Endothelial cell of umbilical vein (primary cell): ENCODE results near the gene HSPB1. TPM values are rescaled to one million over a fixed set of nuclear protein-coding genes. Genes with fewer than 3 reads are reported as not detected.

Experiments used
- BruUV-seq: library from RNA; stranded (reverse); fragments of 400-500 nt; replicated peaks from 2 replicates; lab custom pipeline; 2021; lab: Mats Ljungman, UMichigan
- CTCF ChIA-PET: fragments of 300-600, 350-600 bp; sonication (Branson Sonifier 250); formaldehyde crosslinking; loops from one replicate; lab custom pipeline; 2021; ENCODE audit warnings: antibody characterized with exemption, inconsistent platforms; lab: Charles Lee
- POLR2A ChIA-PET: fragments of 300-600, 350-600 bp; sonication (Branson Sonifier 250); formaldehyde crosslinking; loops from one replicate; lab custom pipeline; 2021; ENCODE audit warnings: antibody characterized with exemption, inconsistent platforms; lab: Charles Lee
- DNase-seq: peaks from one replicate; pipeline ENCODE4 v3.0.0-alpha.2; 2011; ENCODE audit warnings: low read depth, low spot score
- FAIRE-seq: peaks from 2 replicates; lab custom pipeline; 2011; peaks lifted over from hg19 to GRCh38; lab: Jason Lieb, UNC
- H2AFZ ChIP-seq: 2 replicates; pipeline ENCODE4 v1.6.0; 2012; ENCODE audit warnings: low read depth, low read length, control low read depth, inconsistent platforms
- H3K27ac ChIP-seq: 2 replicates; pipeline ENCODE4 v1.5.1; 2011; ENCODE audit warnings: low read depth, mild to moderate bottlenecking, control low read depth, low read length, moderate library complexity; ENCODE audit not compliant: insufficient read depth
- H3K27me3 ChIP-seq, 2 experiments: 2 replicates each; pipeline versions ENCODE4 v1.6.0 to v1.6.1; 2011; ENCODE audit warnings: low read length in 2 of 2, mixed read lengths in 1 of 2; ENCODE audit not compliant: control insufficient read depth in 2 of 2, insufficient read depth in 2 of 2
- H3K36me3 ChIP-seq, 2 experiments: 2 replicates in 1 of 2; 3 replicates in 1 of 2; pipeline ENCODE4 v1.5.1; 2011; ENCODE audit warnings: low read length in 2 of 2, mild to moderate bottlenecking in 1 of 2, moderate library complexity in 1 of 2; ENCODE audit not compliant: control insufficient read depth in 2 of 2, insufficient read depth in 2 of 2; ENCODE audit errors: extremely low read depth in 1 of 2
- H3K4me1 ChIP-seq: 3 replicates; pipeline ENCODE4 v1.5.1; 2011; ENCODE audit warnings: mild to moderate bottlenecking, low read length; ENCODE audit not compliant: control insufficient read depth, insufficient read depth; ENCODE audit errors: extremely low read depth
- H3K4me2 ChIP-seq: 2 replicates; pipeline ENCODE4 v1.6.1; 2011; ENCODE audit warnings: low read length, control low read depth, mixed read lengths; ENCODE audit not compliant: insufficient read depth
- H3K4me3 ChIP-seq, 3 experiments: fragments of 200-600 bp in 1 of 3; sonication (generic), shearing (Covaris generic) in 1 of 3; replicated peaks in 1 of 3; 2 replicates each; pipeline ENCODE4 v1.5.1; 2011 to 2016; ENCODE audit warnings: control low read depth in 3 of 3, low read length in 3 of 3, mild to moderate bottlenecking in 2 of 3, inconsistent platforms in 1 of 3, low read depth in 1 of 3, moderate library complexity in 1 of 3; ENCODE audit not compliant: insufficient read depth in 1 of 3
- H3K79me2 ChIP-seq: 2 replicates; pipeline ENCODE4 v1.6.0; 2012; ENCODE audit warnings: low read length, inconsistent platforms; ENCODE audit not compliant: control insufficient read depth, insufficient read depth
- H3K9ac ChIP-seq: replicated peaks from 2 replicates; pipeline ENCODE3; 2011; ENCODE audit warnings: low read length, control low read depth; ENCODE audit not compliant: insufficient read depth; ENCODE audit errors: extremely low read depth
- H3K9me1 ChIP-seq: replicated peaks from 3 replicates; pipeline ENCODE4 v1.6.0; 2011; ENCODE audit warnings: mild to moderate bottlenecking, low read length; ENCODE audit not compliant: control insufficient read depth, insufficient read depth; ENCODE audit errors: extremely low read depth
- H3K9me3 ChIP-seq: replicated peaks from 2 replicates; pipeline ENCODE4 v1.5.1; 2012; ENCODE audit warnings: low read length, inconsistent platforms; ENCODE audit not compliant: control insufficient read depth, insufficient read depth
- H4K20me1 ChIP-seq: replicated peaks from 2 replicates; pipeline ENCODE3; 2011; ENCODE audit warnings: mild to moderate bottlenecking, low read length; ENCODE audit not compliant: control insufficient read depth, insufficient read depth; ENCODE audit errors: extremely low read depth
- CTCF ChIP-seq, 2 donors: IDR thresholded peaks; 1 replicate in 1 of 2; 2 replicates in 1 of 2; pipeline ENCODE4 v1.5.1; 2011; ENCODE audit warnings: low read length in 2 of 2, mild to moderate bottlenecking in 2 of 2, moderate library complexity in 2 of 2, control low read depth in 1 of 2, inconsistent platforms in 1 of 2, low read depth in 1 of 2; ENCODE audit not compliant: insufficient read depth in 1 of 2; ENCODE audit errors: extremely low read depth in 1 of 2
- EZH2 ChIP-seq: IDR thresholded peaks from 2 replicates; pipeline ENCODE4 v1.6.1; 2012; ENCODE audit warnings: borderline replicate concordance, low read depth, mild to moderate bottlenecking, moderate library complexity, low read length, inconsistent platforms; ENCODE audit not compliant: severe bottlenecking
- FOS ChIP-seq: IDR thresholded peaks from 2 replicates; pipeline ENCODE4 v1.6.1; 2011; ENCODE audit warnings: mild to moderate bottlenecking, low read length, moderate library complexity, borderline replicate concordance; ENCODE audit not compliant: insufficient read depth
- GATA2 ChIP-seq: IDR thresholded peaks from 2 replicates; pipeline ENCODE4 v1.7.0; 2011; ENCODE audit warnings: low read depth, mild to moderate bottlenecking, moderate library complexity, mixed read lengths, low read length; ENCODE audit not compliant: insufficient read length, insufficient read depth
- JUN ChIP-seq: IDR thresholded peaks from 2 replicates; pipeline ENCODE4 v1.6.1; 2011; ENCODE audit warnings: borderline replicate concordance, low read depth; ENCODE audit not compliant: insufficient read length, insufficient read depth
- MAX ChIP-seq: IDR thresholded peaks from 2 replicates; pipeline ENCODE4 v1.6.1; 2011; ENCODE audit not compliant: insufficient read depth, insufficient read length
- MYC ChIP-seq: IDR thresholded peaks from one replicate; pipeline ENCODE4 v1.6.1; 2011; ENCODE audit warnings: mild to moderate bottlenecking, low read depth, low read length
- POLR2A ChIP-seq: IDR thresholded peaks from 2 replicates; pipeline ENCODE4 v1.6.1; 2012; ENCODE audit warnings: low read depth, mild to moderate bottlenecking, control low read depth, low read length
- POLR2AphosphoS5 ChIP-seq: IDR thresholded peaks from 2 replicates; pipeline ENCODE4 v1.6.1; 2012; ENCODE audit warnings: low read depth, mild to moderate bottlenecking, control low read depth, low read length, moderate library complexity; ENCODE audit not compliant: insufficient read depth
- dilution Hi-C: fragments of 300-500 bp; cut with MboI; formaldehyde crosslinking; loops from one replicate; pipeline ENCODE4 v1.15.0; 2019; ENCODE audit warnings: low sequenced_read_pairs; ENCODE audit not compliant: extremely low pct_ligation_motif_present
- intact Hi-C: fragments of 100-400 bp; cut with micrococcal nuclease; formaldehyde crosslinking; loops from one replicate; pipeline ENCODE4 v1.10.0; 2022
- polyA plus RNA-seq, 4 experiments: library from polyadenylated mRNA; depleted of rRNA in 3 of 4; stranded (reverse) in 3 of 4; unstranded in 1 of 4; fragments of >200 nt; gene quantifications; 2 replicates each; pipeline versions ENCODE4 v1.2.1 to v1.2.3, GENCODE V29; 2011 to 2012; ENCODE audit warnings: missing spikeins in 1 of 4
- total RNA-seq: library from RNA; stranded (reverse); gene quantifications from 2 replicates; pipeline ENCODE4 v1.2.3, GENCODE V29; 2021

HSPB1 gene
- total and polyA plus RNA-seq, 2 donors (not counting 3 experiments of a cell fraction or from before 2014, with no cell fraction given) = 1,748 to 3,130 TPM

- peak; percentile 80 for FAIRE-seq
- H3K36me3 ChIP-seq = peaks cover 16 to 29% of the 10 kb centered on the region in 2 experiments
- BruUV-seq = no TSS peak
- peak overlapping the region; percentile 54 for H3K27ac ChIP-seq
- POLR2A ChIA-PET = no interaction called here
- no peaks in the 10 kb centered on the region for H3K9me1 ChIP-seq
- peaks cover 99% of the 10 kb centered on the region for H3K79me2 ChIP-seq
- H2AFZ ChIP-seq = no peak overlapping the region
- intact Hi-C loops = no loop called here
- H3K4me1 ChIP-seq = peaks cover 14% of the 10 kb centered on the region
- CTCF ChIA-PET = no interaction called here
- dilution Hi-C loops = no loop called here
- H3K4me3 ChIP-seq = no peak overlapping the region
- H3K27me3 ChIP-seq = no peaks in the 10 kb centered on the region
- peak; percentile 80 for DNase-seq
- peaks cover 20% of the 10 kb centered on the region for H4K20me1 ChIP-seq
- H3K9me3 ChIP-seq = no peaks in the 10 kb centered on the region
- no peak overlapping the region for H3K9ac ChIP-seq
- H3K4me2 ChIP-seq = no peak overlapping the region
- TF ChIP-seq MYC = no peak
- TF ChIP-seq POLR2AphosphoS5 = peak; percentile 12
- TF ChIP-seq MAX = no peak
These were observed 38.2 kb downstream of the HSPB1 start for GRCh38 chr7:76340617-76341131.

GRCh38 chr7:76342222-76342621 is 39.7 kb downstream of the HSPB1 start:
- H3K27ac ChIP-seq = no peak overlapping the region
- dilution Hi-C loops = no loop called here
- FAIRE-seq (no peak), DNase-seq (no peak)
- no peak overlapping the region for H3K9ac ChIP-seq
- no peaks in the 10 kb centered on the region for H3K9me1 ChIP-seq
- peaks cover 19 to 31% of the 10 kb centered on the region in 2 experiments for H3K36me3 ChIP-seq
- TF ChIP-seq EZH2 = no peak
- TF ChIP-seq CTCF (IDR thresholded peaks at IDR 0.05; ENCODE audit: extremely low read depth in 1 of 2, insufficient read depth in 1 of 2, low read depth in 1 of 2, low read length in 2 of 2) = no peak
- TF ChIP-seq GATA2 = no peak
- TF ChIP-seq MYC = no peak
- no peak for TF ChIP-seq JUN
- TF ChIP-seq MAX = no peak
- no peak for TF ChIP-seq POLR2AphosphoS5
- no peak for TF ChIP-seq FOS
- no peak for TF ChIP-seq POLR2A
- no peak overlapping the region for H3K4me2 ChIP-seq
- peaks cover 100% of the 10 kb centered on the region for H3K79me2 ChIP-seq
- peaks cover 16% of the 10 kb centered on the region for H4K20me1 ChIP-seq
- H3K27me3 ChIP-seq = no peaks in the 10 kb centered on the region
- CTCF ChIA-PET = no interaction called here
- intact Hi-C loops = no loop called here
- no peak overlapping the region for H3K4me3 ChIP-seq
- no peak overlapping the region for H2AFZ ChIP-seq
- no peaks in the 10 kb centered on the region for H3K9me3 ChIP-seq
- peaks cover 26% of the 10 kb centered on the region for H3K4me1 ChIP-seq
- POLR2A ChIA-PET = no interaction called here
- BruUV-seq = no TSS peak
